CD4-positive, alpha-beta T cell (primary cell): ENCODE results near the gene POLH. TPM values are rescaled to one million over a fixed set of nuclear protein-coding genes. Genes with fewer than 3 reads are reported as not detected.

Experiments used
- ATAC-seq: fragments of 200-7000 bp; cut with Tn5 transposase; one replicate; pipeline ENCODE4 v1.10.0; 2022; ENCODE audit warnings: mild to moderate bottlenecking; ENCODE audit not compliant: poor library complexity
- CTCF ChIA-PET: fragments of 350-600 bp; sonication (Branson Sonifier 250); formaldehyde crosslinking; loops from one replicate; lab custom pipeline; 2021; ENCODE audit warnings: antibody characterized with exemption, inconsistent platforms; lab: Charles Lee
- POLR2A ChIA-PET: fragments of 350-600 bp; sonication (Branson Sonifier 250); formaldehyde crosslinking; loops from one replicate; lab custom pipeline; 2021; ENCODE audit warnings: antibody characterized with exemption, inconsistent platforms; lab: Charles Lee
- DNase-seq, 14 experiments: peaks; one replicate each; pipeline ENCODE4 v3.0.0-alpha.2; 2013 to 2020; ENCODE audit warnings: mixed read lengths in 2 of 14
- H3K27ac ChIP-seq, 2 donors: one replicate each; pipeline versions ENCODE4 v1.5.1 to v1.7.0; 2013; ENCODE audit warnings: low read length in 2 of 2, low read depth in 1 of 2, mild to moderate bottlenecking in 1 of 2
- H3K27me3 ChIP-seq, 2 experiments: 1 replicate in 1 of 2; 2 replicates in 1 of 2; pipeline versions ENCODE4 v1.6.1 to v1.7.0; 2013; ENCODE audit warnings: low read length in 2 of 2, control low read depth in 1 of 2, mild to moderate bottlenecking in 1 of 2, moderate library complexity in 1 of 2; ENCODE audit not compliant: insufficient read depth in 2 of 2, control insufficient read depth in 1 of 2
- H3K36me3 ChIP-seq: one replicate; pipeline ENCODE4 v1.6.1; 2013; ENCODE audit warnings: low read length, control low read depth; ENCODE audit not compliant: insufficient read depth
- H3K4me1 ChIP-seq: one replicate; pipeline ENCODE4 v1.6.1; 2013; ENCODE audit warnings: low read length, control low read depth; ENCODE audit not compliant: insufficient read depth
- H3K4me3 ChIP-seq: one replicate; pipeline ENCODE4 v1.5.1; 2013; ENCODE audit warnings: mild to moderate bottlenecking, low read length, moderate library complexity
- H3K9me3 ChIP-seq, 2 experiments: 1 replicate in 1 of 2; 2 replicates in 1 of 2; pipeline versions ENCODE4 v1.6.1 to v1.7.0; 2013; ENCODE audit warnings: low read length in 2 of 2, mild to moderate bottlenecking in 2 of 2, control low read depth in 1 of 2, moderate library complexity in 1 of 2; ENCODE audit not compliant: control insufficient read depth in 1 of 2, insufficient read depth in 1 of 2
- H3K27ac Mint-ChIP-seq: one replicate; pipeline ENCODE4 v1.8.0; 2020; ENCODE audit warnings: mixed read lengths
- H3K27me3 Mint-ChIP-seq: one replicate; pipeline ENCODE4 v1.8.0; 2021; ENCODE audit warnings: mixed read lengths
- H3K36me3 Mint-ChIP-seq: one replicate; pipeline ENCODE4 v1.8.0; 2021; ENCODE audit warnings: low read depth, mixed read lengths
- H3K4me1 Mint-ChIP-seq: one replicate; pipeline ENCODE4 v1.8.0; 2021; ENCODE audit warnings: low read depth, mixed read lengths
- H3K4me3 Mint-ChIP-seq: one replicate; pipeline ENCODE4 v1.8.0; 2020; ENCODE audit warnings: mild to moderate bottlenecking, mixed read lengths
- H3K9me3 Mint-ChIP-seq: one replicate; pipeline ENCODE4 v1.8.0; 2020; ENCODE audit warnings: mixed read lengths
- intact Hi-C, 2 experiments: fragments of 100-400 bp; cut with DNase I in 1 of 2; cut with micrococcal nuclease in 1 of 2; formaldehyde crosslinking; loops; one replicate each; pipeline versions ENCODE4 v1.15.1 to v1.9.0; 2023 to 2025; cut with DNase I, micrococcal nuclease
- total RNA-seq, 174 experiments: library from RNA in 2 of 174; stranded (reverse) in 2 of 174; gene quantifications; one replicate each; pipeline ENCODE4 v1.2.3 and lab custom pipeline; 2021 to 2026
- TF ChIP-seq, protein P1 (sequence below): fragments of 200-600 bp; IDR thresholded peaks from one replicate; pipeline ENCODE4 v1.8.0; 2022; ENCODE audit warnings: antibody characterized with exemption, mild to moderate bottlenecking

Gene POLH
- total RNA-seq, 2 experiments from 2014 or later = 4.2 to 4.4 TPM

DNA sequence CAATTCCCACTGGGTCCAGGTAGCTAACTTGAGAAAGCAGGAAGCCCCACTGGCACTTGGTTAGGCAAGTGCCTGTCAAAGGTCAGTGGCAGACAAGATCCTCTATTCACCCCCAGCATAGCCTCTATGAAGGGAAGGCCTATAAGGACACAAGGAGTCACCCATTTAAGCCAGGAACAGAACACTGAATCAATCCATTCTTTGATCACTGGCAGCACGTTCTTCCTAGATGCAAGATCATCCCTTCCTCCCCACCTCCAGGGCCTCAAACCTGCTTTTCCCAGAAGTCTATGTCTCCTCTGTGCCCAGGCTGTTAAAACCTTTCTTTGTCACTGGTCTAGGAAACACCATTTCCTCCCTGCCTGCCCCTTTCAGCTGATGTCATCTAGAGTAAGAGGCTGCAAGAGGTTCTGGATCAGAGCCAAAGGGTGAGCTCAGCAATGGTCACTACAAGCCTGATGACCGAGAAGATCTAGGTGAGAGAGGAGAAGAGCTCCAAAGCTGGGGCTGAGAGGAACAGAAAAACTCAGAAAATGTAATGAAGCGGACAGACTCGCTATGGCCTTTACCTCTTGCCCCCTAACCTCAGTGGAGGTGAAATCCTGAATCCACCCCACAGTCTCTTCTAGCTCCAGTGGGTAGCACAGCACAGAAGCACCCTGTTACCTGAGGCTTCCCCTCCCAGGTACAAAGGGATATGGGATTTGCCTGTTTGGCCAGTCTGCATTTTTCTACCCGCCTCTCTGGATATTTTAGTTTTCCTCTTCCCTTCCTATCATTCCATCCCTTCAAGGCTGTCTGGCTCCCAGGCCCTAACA is 51.2 kb downstream of the POLH start:
- peaks cover 38% of the 10 kb centered on the region for H3K36me3 ChIP-seq
- DNase-seq = peak in 2 of 14 experiments; percentile 53 to 66

DNA sequence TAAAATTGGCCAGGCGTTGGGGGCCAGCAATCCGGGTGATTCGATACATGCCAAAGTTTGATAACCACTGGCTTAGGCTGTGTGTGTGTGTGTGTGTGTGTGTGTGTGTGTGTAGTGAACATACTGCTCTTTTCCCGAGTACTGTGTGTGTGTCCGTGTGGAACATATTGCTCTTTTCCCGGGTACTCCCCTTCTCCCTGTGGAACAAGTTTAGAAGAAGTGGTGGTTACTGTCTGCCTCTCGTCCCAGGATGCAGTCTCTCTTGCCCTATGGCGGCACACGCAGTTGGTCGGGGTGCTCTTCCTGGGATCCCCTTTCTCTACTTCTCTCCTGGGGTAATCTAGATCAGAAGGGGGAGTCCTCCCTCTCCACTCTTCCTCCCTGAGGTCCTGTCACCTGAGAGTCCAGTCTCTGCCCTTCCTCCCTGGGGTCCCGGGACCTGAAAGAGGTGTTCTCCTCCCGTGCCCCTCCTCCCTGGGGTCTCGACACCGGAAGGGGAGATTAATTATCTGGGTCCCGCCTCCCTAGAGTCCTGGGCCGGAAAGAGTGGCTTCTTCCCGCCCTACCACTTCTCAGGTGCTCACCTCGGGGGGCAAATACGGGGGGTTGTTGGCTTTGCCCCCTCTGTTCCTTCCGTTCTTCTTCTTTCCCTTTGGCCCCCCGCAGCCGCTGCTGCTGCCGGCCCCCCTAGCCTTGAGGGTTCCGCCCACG is 52.6 kb downstream of the POLH start:
- H3K36me3 ChIP-seq = peaks cover 28% of the 10 kb centered on the region
- H3K27ac ChIP-seq = peak overlapping the region; percentile 75 to 87
- Mint-ChIP-seq H3K36me3 (peaks cover 40% of the 10 kb centered on the region), H3K4me3 (peak overlapping the region; percentile 98), H3K27me3 (no peaks in the 10 kb centered on the region), H3K9me3 (no peaks in the 10 kb centered on the region), H3K4me1 (peaks cover 38% of the 10 kb centered on the region), H3K27ac (peak overlapping the region; percentile 94)
- POLR2A ChIA-PET = interaction anchor here (0.5 to 1.7 kb wide), 17 partner anchors 8 to 857 kb away, joined by 3 to 10 read pairs (median 3); partner anchors contain the start of genes ABCC10, CNPY3, KLHDC3 and MEA1
- intact Hi-C loops = loop anchor here in 1 of 2 experiments (2.0 to 5.0 kb wide), 8 partner anchors 54 to 1891 kb away; partner anchors contain the start of genes ABCC10, CUL7, POLR1C and TFEB
- peak; percentile 37 for ATAC-seq
- H3K27me3 ChIP-seq = no peaks in the 10 kb centered on the region
- TF ChIP-seq, protein P1, sequence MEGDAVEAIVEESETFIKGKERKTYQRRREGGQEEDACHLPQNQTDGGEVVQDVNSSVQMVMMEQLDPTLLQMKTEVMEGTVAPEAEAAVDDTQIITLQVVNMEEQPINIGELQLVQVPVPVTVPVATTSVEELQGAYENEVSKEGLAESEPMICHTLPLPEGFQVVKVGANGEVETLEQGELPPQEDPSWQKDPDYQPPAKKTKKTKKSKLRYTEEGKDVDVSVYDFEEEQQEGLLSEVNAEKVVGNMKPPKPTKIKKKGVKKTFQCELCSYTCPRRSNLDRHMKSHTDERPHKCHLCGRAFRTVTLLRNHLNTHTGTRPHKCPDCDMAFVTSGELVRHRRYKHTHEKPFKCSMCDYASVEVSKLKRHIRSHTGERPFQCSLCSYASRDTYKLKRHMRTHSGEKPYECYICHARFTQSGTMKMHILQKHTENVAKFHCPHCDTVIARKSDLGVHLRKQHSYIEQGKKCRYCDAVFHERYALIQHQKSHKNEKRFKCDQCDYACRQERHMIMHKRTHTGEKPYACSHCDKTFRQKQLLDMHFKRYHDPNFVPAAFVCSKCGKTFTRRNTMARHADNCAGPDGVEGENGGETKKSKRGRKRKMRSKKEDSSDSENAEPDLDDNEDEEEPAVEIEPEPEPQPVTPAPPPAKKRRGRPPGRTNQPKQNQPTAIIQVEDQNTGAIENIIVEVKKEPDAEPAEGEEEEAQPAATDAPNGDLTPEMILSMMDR = no peak
- DNase-seq = peak; percentile 22 to 72 (median 41)
- H3K9me3 ChIP-seq = no peaks in the 10 kb centered on the region
- peaks cover 40% of the 10 kb centered on the region for H3K4me1 ChIP-seq
- peak overlapping the region; percentile 92 for H3K4me3 ChIP-seq
- CTCF ChIA-PET = interaction anchor here (1.1 to 1.9 kb wide), 3 partner anchors 20 to 399 kb away, joined by 3 to 7 read pairs (median 4); partner anchors contain the start of gene DNPH1

More for the DNA sequence above, 51.2 kb downstream of the POLH start:
- H3K9me3 Mint-ChIP-seq = no peaks in the 10 kb centered on the region
- TF ChIP-seq, protein P1 = no peak
- peaks cover 40% of the 10 kb centered on the region for H3K4me1 ChIP-seq
- H3K27me3 ChIP-seq = no peaks in the 10 kb centered on the region
- no peaks in the 10 kb centered on the region for H3K9me3 ChIP-seq
- CTCF ChIA-PET = interaction anchor here (0.6 to 1.9 kb wide), 3 partner anchors 19 to 316 kb away, joined by 3 to 4 read pairs (median 3); no protein-coding TSS in a partner anchor
- peaks cover 38% of the 10 kb centered on the region for H3K4me1 Mint-ChIP-seq
- peak overlapping the region in 1 of 2 donors; percentile 10 for H3K27ac ChIP-seq
- H3K36me3 Mint-ChIP-seq = peaks cover 53% of the 10 kb centered on the region
- peak overlapping the region; percentile 58 for H3K27ac Mint-ChIP-seq
- POLR2A ChIA-PET = no interaction called here
- no peak for ATAC-seq
- H3K4me3 ChIP-seq = no peak overlapping the region
- intact Hi-C loops = loop anchor here in 1 of 2 experiments (5.0 kb wide), 6 partner anchors 110 to 1890 kb away; partner anchors contain the start of genes ABCC10, CUL7, POLR1C and TFEB
- peak overlapping the region; percentile 70 for H3K4me3 Mint-ChIP-seq
- no peaks in the 10 kb centered on the region for H3K27me3 Mint-ChIP-seq

DNA sequence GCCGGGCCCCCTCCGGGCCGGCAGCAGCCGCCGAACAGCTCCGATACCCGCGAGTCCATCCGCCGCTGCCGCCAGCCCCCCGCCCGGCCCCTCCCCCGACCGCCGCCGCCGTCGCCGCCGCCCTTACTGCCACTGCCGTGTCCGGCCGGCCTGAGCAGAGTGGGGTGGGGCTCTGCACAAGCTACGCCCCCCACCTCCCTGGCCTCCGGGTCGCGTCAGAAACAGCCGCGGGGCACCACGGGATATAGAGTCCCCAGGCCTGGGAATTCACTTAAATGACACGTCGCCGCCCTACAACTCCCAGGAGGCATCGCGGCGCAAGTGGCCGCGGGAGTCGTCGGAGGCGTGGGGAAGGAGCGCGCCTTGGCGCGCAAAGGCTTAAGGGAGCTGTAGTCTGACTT is 53.1 kb downstream of the POLH start, which contains the start of gene GTPBP2:
Gene GTPBP2 (minus strand): TSS at position 161 of the 401 bp plus-strand sequence. CDS start 102 bp downstream, at position 59.
- Mint-ChIP-seq H3K4me3 (peak within 1 kb of the TSS; percentile 98), H3K27me3 (no peaks in the 10 kb centered on the region), H3K27ac (peak within 1 kb of the TSS; percentile 94), H3K4me1 (peaks cover 38% of the 10 kb centered on the region), H3K36me3 (peaks cover 34% of the 10 kb centered on the region), H3K9me3 (no peaks in the 10 kb centered on the region)
- Histone ChIP-seq H3K36me3 (peaks cover 23% of the 10 kb centered on the region), H3K27ac (peak within 1 kb of the TSS; percentile 86 to 90), H3K4me1 (peaks cover 40% of the 10 kb centered on the region), H3K27me3 (no peaks in the 10 kb centered on the region), H3K4me3 (peak within 1 kb of the TSS; percentile 92), H3K9me3 (no peaks in the 10 kb centered on the region)
- POLR2A ChIA-PET = interaction anchor here (0.5 to 1.7 kb wide), 28 partner anchors 9 to 1842 kb away, joined by 3 to 16 read pairs (median 4); partner anchors contain the start of genes ABCC10, BYSL, CNPY3 and HSP90AB1
- DNase-seq (peak; percentile 86 to 98 (median 94)), ATAC-seq (peak; percentile 86)
- intact Hi-C loops = loop anchor here in 1 of 2 experiments (2.0 to 5.0 kb wide), 8 partner anchors 54 to 1892 kb away; partner anchors contain the start of genes ABCC10, CUL7, POLR1C and TFEB
- CTCF ChIA-PET = interaction anchor here (0.6 to 1.7 kb wide), 5 partner anchors 21 to 684 kb away, joined by 3 to 7 read pairs (median 3); partner anchors contain the start of genes AARS2 and DNPH1
- TF ChIP-seq, protein P1 = no peak
